Retinal pigment epithelial cell (primary cell): ENCODE data around the gene DENND2D.

Experiments
- DNase-seq: peaks from one replicate; pipeline ENCODE4 v3.0.0-alpha.2; 2010; ENCODE audit warnings: low read depth
- H3K4me3 ChIP-seq: 2 replicates; pipeline ENCODE4 v1.5.1; 2011; ENCODE audit warnings: mild to moderate bottlenecking, low read length, control low read depth, moderate library complexity
- CTCF ChIP-seq: conservative IDR thresholded peaks from 2 replicates; pipeline ENCODE4 v1.5.1; 2011; ENCODE audit warnings: low read depth, low read length, control low read depth, inconsistent platforms

Gene DENND2D

GRCh38 chr1:111199881-111200801 lies at the start of gene DENND2D:
TSS of gene DENND2D (minus strand) at chr1:111200646. CDS start at chr1:111200459, 187 bp downstream.
- no peak for DNase-seq
- H3K4me3 ChIP-seq: no peak within 1 kb of the TSS
- no peak for TF ChIP-seq CTCF

GRCh38 chr1:111249960-111250359 lies 49.5 kb upstream of the DENND2D start:
- DNase-seq: no peak
- H3K4me3 ChIP-seq: no peak overlapping the region
- TF ChIP-seq CTCF: no peak

GRCh38 chr1:111247125-111247838 lies 46.8 kb upstream of the DENND2D start:
- DNase-seq: no peak
- TF ChIP-seq CTCF: no peak
- no peak overlapping the region for H3K4me3 ChIP-seq

GRCh38 chr1:111242805-111243523 lies 42.5 kb upstream of the DENND2D start:
- no peak overlapping the region for H3K4me3 ChIP-seq
- no peak for DNase-seq
- no peak for TF ChIP-seq CTCF

GRCh38 chr1:111241797-111242196 lies 41.4 kb upstream of the DENND2D start:
- TF ChIP-seq CTCF: no peak
- DNase-seq: no peak
- H3K4me3 ChIP-seq: no peak overlapping the region

GRCh38 chr1:111238056-111238795 lies 37.8 kb upstream of the DENND2D start:
- no peak for DNase-seq
- no peak overlapping the region for H3K4me3 ChIP-seq
- no peak for TF ChIP-seq CTCF
